Stromal cell of bone marrow (primary cell): Measurements from ENCODE around the gene ERAS.
A peak's percentile ranks its signal among the peaks of the same experiment; 100 is the strongest.
"Not testable (repeated sequence)": the region's sequence is repeated elsewhere in the genome, so short reads cannot be mapped to it uniquely, and the experiment has no call there.

Experiments used
- DNase-seq: peaks from one replicate; pipeline ENCODE4 v3.0.0-alpha.2; 2012; ENCODE audit warnings: low read depth

Gene ERAS

GRCh38 chrX:48798318-48798717 lies 28.0 kb upstream of the ERAS start:
- no peak for DNase-seq

DNA sequence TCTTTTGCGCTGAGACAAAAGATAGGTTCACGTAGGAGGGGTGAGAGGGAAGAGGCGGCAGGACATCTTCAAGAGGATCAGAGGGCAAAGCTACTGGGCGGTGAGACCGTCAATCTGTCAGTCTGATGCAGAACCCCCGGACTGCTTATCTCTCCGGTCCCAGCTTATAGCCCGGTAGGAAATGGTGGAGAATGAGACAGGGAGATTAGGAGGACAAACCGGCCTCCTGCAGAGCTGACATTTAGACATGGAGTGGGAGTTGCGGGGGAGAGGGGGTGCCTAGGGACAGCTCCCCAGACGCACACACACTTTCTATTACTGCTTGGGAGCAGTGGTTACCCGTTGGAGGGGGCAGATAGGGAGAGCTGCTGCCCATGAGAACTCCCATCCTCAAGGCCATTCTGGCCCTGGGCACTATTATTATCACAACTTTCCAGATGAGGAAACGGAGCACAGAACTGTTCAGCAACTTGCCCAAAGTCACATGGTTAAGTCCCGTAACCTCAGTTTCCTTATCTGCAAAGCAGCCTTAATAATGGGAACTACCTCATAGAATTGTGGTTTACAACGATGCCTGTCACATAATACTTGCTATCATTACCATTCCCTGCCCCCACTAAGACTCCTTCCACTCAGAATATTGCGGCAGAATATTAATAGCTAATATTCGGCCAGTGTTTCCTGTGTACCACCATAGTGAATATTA lies 25.6 kb upstream of the ERAS start:
- DNase-seq: no peak

- DNase-seq: peak; percentile 97
Observed at GRCh38 chrX:48801280-48802088, 24.8 kb upstream of the ERAS start, which contains the start of gene HDAC6. Gene HDAC6, plus strand, starts transcription at chrX:48802067. Its CDS starts 626 bp downstream, at chrX:48802693.

GRCh38 chrX:48802089-48802904 lies 24.0 kb upstream of the ERAS start:
- peak; percentile 50 for DNase-seq

DNA sequence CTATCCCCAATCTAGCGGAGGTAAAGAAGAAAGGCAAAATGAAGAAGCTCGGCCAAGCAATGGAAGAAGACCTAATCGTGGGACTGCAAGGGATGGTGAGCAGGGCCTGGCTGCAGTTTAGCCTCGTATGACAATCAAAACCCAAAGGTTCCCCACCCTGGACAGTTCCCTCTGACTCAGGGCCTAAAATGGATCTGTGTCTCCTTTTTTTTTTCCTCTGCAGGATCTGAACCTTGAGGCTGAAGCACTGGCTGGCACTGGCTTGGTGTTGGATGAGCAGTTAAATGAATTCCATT lies 23.5 kb upstream of the ERAS start:
- DNase-seq: no peak

- no peak for DNase-seq
Observed at GRCh38 chrX:48806081-48806480, 20.2 kb upstream of the ERAS start.

- DNase-seq: no peak
Observed at GRCh38 chrX:48813644-48814043, 12.7 kb upstream of the ERAS start.

DNA sequence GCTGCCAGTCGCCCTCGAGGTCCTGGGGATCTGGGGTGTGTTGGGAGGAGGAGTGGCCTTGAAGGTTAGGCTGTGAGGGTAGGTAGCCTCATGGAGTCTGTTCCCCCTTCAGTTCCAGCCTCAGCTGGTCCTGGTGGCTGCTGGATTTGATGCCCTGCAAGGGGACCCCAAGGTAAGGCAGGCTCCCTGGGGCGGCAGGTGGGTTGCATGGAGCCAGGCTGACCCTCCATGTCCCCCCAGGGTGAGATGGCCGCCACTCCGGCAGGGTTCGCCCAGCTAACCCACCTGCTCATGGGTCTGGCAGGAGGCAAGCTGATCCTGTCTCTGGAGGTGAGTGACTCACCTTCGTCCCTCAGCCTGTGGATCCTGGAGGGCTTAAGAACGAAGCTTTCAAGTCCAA lies 11.6 kb upstream of the ERAS start:
- DNase-seq: no peak

- no peak for DNase-seq
Observed at GRCh38 chrX:48815266-48815665, 11.0 kb upstream of the ERAS start.

DNA sequence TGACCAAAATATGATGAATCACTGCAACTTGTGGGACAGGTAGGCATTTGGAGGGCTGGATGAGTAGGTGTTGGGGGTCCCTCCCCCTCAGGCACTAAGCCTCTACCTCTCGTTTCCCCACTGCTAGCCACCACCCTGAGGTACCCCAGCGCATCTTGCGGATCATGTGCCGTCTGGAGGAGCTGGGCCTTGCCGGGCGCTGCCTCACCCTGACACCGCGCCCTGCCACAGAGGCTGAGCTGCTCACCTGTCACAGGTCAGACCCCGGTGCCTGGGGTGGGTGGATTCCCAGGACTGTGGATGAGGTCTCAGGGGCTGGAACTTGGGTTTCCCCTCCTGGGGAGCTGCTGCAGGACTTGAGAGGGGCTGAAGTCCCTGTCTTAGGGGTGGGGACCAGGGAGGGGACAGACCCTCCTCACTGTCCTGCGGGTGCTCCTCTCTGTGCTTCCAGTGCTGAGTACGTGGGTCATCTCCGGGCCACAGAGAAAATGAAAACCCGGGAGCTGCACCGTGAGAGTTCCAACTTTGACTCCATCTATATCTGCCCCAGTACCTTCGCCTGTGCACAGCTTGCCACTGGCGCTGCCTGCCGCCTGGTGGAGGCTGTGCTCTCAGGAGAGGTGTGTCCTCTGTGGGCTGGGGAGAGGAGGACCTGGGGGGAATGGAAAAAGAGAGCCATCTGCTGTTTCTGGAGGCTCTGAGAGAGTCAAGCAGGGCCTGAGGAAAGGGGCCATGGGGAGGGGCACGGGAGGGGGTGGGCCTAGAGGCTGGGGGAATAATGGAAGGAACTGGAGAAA lies 10.1 kb upstream of the ERAS start:
- no peak for DNase-seq

DNA sequence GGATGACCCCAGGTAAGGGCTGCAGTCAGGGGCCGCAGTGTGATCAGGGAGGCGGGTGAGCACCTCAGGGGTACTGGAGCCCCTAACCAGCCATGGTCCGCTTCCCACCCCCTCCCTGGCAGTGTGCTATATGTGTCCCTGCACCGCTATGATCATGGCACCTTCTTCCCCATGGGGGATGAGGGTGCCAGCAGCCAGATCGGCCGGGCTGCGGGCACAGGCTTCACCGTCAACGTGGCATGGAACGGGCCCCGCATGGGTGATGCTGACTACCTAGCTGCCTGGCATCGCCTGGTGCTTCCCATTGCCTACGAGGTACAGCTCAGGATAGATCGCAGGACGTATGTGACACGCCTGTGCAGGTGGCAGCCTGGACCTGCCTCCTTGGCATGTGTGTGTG lies 8.2 kb upstream of the ERAS start:
- no peak for DNase-seq

- DNase-seq: no peak
Observed at GRCh38 chrX:48818866-48819265, 7.4 kb upstream of the ERAS start.

DNA sequence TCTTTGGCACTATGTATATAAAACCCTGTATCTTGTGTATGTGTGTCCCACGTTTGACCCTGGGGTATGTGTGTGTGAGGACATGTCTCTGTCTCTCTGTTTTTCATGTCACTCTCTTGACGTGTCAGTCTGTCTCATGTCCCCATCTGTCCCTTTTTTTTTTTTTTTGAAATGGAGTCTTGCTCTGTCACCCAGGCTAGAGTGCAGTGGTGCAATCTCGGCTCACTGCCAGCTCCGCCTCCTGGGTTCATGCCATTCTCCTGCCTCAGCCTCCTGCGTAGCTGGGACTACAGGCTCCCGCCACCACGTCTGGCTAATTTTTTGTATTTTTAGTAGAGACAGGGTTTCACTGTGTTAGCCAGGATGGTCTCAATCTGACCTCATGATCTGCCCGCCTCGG lies 6.9 kb upstream of the ERAS start:
- DNase-seq: not testable (repeated sequence)

- DNase-seq: no peak
Observed at GRCh38 chrX:48823053-48823452, 3.3 kb upstream of the ERAS start.

GRCh38 chrX:48824066-48824465 lies 2.2 kb upstream of the ERAS start:
- no peak for DNase-seq

DNA sequence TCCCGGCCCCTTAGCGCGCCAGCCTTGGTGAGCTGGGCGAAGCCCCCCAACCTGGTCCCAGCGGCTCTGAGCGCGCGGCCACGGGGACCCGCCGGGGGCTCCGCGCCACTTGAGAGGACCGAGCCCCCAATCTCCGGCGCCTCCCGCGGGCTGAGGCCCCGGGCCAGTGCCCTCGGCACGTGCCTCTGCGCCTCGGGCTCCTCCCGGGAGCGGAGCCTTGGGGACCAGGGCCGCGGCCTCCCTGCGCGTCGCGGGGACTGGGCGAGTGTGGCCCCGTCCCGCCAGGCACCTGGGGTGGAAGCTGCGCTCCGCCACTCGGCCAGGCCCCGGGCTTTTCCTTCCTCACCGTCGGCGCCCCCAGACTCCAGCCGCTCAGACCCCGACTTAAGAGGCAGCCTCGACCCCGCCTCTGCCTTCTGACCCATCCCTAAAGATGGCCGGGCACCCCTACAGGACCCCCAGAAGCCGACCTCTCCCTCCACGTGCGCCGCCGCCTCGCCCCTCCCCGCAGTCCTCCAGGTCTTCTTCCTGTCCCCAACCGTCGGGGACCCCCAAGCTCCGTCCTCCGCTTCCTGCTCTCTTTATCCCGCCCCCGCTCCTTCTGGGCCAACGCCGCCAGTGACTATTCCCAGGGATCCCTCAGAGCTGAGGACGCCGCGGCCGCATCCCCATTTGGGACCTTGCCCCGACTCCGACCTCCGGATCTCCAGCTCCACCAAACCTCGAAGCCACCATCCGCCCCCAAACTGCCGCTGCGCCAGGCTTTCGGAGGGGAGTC lies 752 bp downstream of the ERAS start:
- no peak for DNase-seq

DNA sequence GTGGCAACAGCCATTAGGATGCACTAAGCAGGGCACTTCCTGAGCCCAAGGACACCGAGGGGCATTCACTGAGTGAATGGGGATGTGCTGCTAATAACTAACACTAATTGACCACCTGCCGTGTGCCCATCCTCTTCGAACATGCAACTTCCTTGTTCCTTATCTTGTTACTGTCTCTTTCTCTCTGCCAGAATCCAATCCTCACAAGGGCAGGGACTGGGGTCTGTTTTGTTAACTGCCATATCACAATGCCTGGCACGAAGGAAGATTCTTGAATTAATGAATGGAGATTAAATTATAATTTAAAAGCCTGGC lies 1.3 kb downstream of the ERAS start:
- DNase-seq: no peak

DNA sequence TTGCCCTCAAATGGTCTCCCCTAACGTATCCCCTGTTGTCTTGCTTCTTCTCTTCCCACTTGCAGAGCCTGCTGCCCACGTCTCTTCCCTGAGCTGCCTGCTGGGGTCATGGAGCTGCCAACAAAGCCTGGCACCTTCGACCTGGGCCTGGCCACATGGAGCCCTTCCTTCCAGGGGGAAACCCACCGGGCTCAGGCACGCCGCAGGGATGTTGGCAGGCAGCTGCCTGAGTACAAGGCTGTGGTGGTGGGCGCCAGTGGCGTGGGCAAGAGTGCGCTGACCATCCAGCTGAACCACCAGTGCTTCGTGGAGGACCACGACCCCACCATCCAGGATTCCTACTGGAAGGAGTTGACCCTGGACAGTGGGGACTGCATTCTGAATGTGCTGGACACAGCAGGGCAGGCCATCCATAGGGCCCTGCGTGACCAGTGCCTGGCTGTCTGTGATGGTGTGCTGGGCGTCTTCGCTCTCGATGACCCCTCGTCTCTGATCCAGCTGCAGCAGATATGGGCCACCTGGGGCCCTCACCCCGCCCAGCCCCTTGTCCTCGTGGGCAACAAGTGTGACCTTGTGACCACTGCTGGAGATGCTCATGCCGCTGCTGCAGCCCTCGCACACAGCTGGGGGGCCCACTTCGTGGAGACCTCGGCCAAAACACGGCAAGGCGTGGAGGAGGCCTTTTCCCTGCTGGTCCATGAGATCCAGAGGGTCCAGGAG lies 2.9 kb downstream of the ERAS start:
- no peak for DNase-seq

DNA sequence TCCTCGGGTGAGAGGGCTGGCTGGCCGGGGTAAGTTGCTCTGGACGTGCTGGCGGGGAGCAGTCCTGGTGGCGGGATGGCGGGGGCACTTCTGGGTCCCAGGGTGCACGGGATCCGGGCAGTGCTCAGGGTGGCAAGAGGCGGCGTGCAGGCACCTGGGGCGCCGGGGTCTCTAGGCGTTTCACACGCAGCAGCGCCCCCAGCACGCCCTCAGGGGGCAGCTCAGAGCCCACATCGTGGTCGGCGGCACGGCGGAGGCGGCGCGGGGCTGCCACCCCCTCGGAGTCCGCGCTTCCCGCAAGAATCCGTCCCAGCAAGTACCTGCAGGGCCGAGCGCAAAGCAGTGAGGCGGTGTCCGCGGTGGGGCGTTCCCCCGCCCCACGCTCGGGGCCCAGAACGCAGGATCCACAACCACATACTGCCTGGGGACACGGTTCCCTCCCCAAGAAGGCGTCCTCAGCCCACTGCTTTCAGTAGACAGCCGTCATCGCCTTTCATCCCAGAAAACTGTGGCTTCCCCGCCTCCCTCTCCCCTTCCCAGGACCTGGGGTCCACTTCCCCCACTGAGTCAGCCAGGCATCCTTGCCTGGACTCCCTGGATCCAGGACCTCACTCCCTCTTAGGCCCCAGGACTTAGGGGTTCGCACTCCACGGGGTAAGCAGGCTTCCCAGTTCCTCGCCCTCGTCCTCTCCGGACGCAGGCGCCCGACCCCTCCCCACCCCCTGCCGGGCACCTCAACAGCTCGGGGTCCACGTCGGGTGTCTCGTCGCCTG lies 5.0 kb downstream of the ERAS start:
- DNase-seq: no peak

GRCh38 chrX:48831909-48832291 lies 5.6 kb downstream of the ERAS start:
- no peak for DNase-seq
